Liver (tissue), 9 donors: Measurements from ENCODE around the gene PCCB. TPM values are rescaled to one million over a fixed set of nuclear protein-coding genes. Genes with fewer than 3 reads are reported as not detected.
"Not testable (repeated sequence)": the region's sequence is repeated elsewhere in the genome, so short reads cannot be mapped to it uniquely, and the experiment has no call there.

Source experiments
- DNase-seq: peaks from one replicate; pipeline ENCODE4 v3.0.0-alpha.2; 2017; ENCODE audit warnings: low spot score
- H3K27ac ChIP-seq, 2 donors: one replicate each; pipeline ENCODE4 v1.7.0; 2013; ENCODE audit warnings: inconsistent platforms in 2 of 2, low read length in 2 of 2, control low read depth in 1 of 2, low read depth in 1 of 2, mild to moderate bottlenecking in 1 of 2
- H3K27me3 ChIP-seq, 4 donors: one replicate each; pipeline versions ENCODE4 v1.6.1 to v1.7.0; 2013; ENCODE audit warnings: low read length in 3 of 4, inconsistent platforms in 1 of 4, mild to moderate bottlenecking in 1 of 4, moderate library complexity in 1 of 4; ENCODE audit not compliant: control insufficient read depth in 4 of 4, insufficient read depth in 4 of 4
- H3K36me3 ChIP-seq, 4 donors: one replicate each; pipeline versions ENCODE4 v1.6.1 to v1.7.0; 2013; ENCODE audit warnings: low read length in 3 of 4, mild to moderate bottlenecking in 3 of 4, low read depth in 1 of 4, moderate library complexity in 1 of 4; ENCODE audit not compliant: control insufficient read depth in 4 of 4, insufficient read depth in 3 of 4
- H3K4me1 ChIP-seq, 4 donors: one replicate each; pipeline versions ENCODE4 v1.6.1 to v1.7.0; 2013; ENCODE audit warnings: low read length in 3 of 4, mild to moderate bottlenecking in 3 of 4, moderate library complexity in 1 of 4; ENCODE audit not compliant: control insufficient read depth in 4 of 4, insufficient read depth in 4 of 4
- H3K4me3 ChIP-seq, 3 donors: one replicate each; pipeline versions ENCODE4 v1.6.1 to v1.7.0; 2013; ENCODE audit warnings: low read length in 3 of 3, control low read depth in 1 of 3, low read depth in 1 of 3, mild to moderate bottlenecking in 1 of 3
- H3K9ac ChIP-seq, 2 donors: one replicate each; pipeline ENCODE4 v1.7.0; 2013; ENCODE audit warnings: low read length in 2 of 2, mild to moderate bottlenecking in 2 of 2, moderate library complexity in 2 of 2, control low read depth in 1 of 2, low read depth in 1 of 2
- H3K9me3 ChIP-seq, 4 donors: one replicate each; pipeline versions ENCODE4 v1.6.1 to v1.7.0; 2013; ENCODE audit warnings: low read length in 3 of 4; ENCODE audit not compliant: control insufficient read depth in 4 of 4
- EGR1 ChIP-seq, 2 donors: IDR thresholded peaks; 2 replicates each; pipeline ENCODE4 v1.6.1; 2016 to 2018; ENCODE audit warnings: antibody characterized with exemption in 2 of 2, low read depth in 2 of 2
- GABPA ChIP-seq, 2 donors: IDR thresholded peaks in 1 of 2; conservative IDR thresholded peaks in 1 of 2; 2 replicates each; pipeline ENCODE4 v1.6.1; 2016; ENCODE audit warnings: antibody characterized with exemption in 2 of 2, mild to moderate bottlenecking in 1 of 2, moderate library complexity in 1 of 2
- HNF4G ChIP-seq: IDR thresholded peaks from 2 replicates; pipeline ENCODE4 v1.6.1; 2016; ENCODE audit warnings: antibody characterized with exemption
- JUND ChIP-seq, 2 donors: IDR thresholded peaks; 2 replicates each; pipeline ENCODE4 v1.6.1; 2016; ENCODE audit warnings: antibody characterized with exemption in 2 of 2
- RAD21 ChIP-seq, 2 donors: IDR thresholded peaks; 2 replicates each; pipeline ENCODE4 v1.6.1; 2016; ENCODE audit warnings: antibody characterized with exemption in 2 of 2, mild to moderate bottlenecking in 2 of 2
- SP1 ChIP-seq: IDR thresholded peaks from 2 replicates; pipeline ENCODE4 v1.6.1; 2018; ENCODE audit warnings: antibody characterized with exemption, mild to moderate bottlenecking
- WGBS: extraction: QIAGEN DNeasy Blood & Tissue Kit; methylation state at CpG from one replicate; pipeline ENCODE4 v1.1.7; 2013; 5-methylcytosine and 5-hydroxymethylcytosine counted together
- polyA plus RNA-seq, 2 donors: library from polyadenylated mRNA; stranded (reverse) in 1 of 2; unstranded in 1 of 2; fragments of 200-250 nt in 1 of 2; fragments of >200 nt in 1 of 2; fragmentation: Nextera tagmentation in 1 of 2; extraction: Ambion mirVana in 1 of 2; gene quantifications; one replicate each; pipeline versions ENCODE4 v1.2.1 to v1.2.3, GENCODE V29; 2013 to 2015
- total RNA-seq, 2 donors: library from RNA; depleted of rRNA; stranded (reverse); fragments of >200 nt; gene quantifications; one replicate each; pipeline ENCODE4 v1.2.3, GENCODE V29; 2014
- TF ChIP-seq, protein P1 (sequence below): IDR thresholded peaks from 2 replicates; pipeline ENCODE4 v1.6.1; 2016; ENCODE audit warnings: antibody characterized with exemption
- TF ChIP-seq, protein P2 (sequence below): fragments of 150-350 bp; IDR thresholded peaks from 2 replicates; pipeline ENCODE4 v1.5.1; 2017; ENCODE audit warnings: improper control_type of control experiment, low read depth, low read length; ENCODE audit not compliant: missing input control
- TF ChIP-seq, protein P3 (sequence below): IDR thresholded peaks from 2 replicates; pipeline ENCODE4 v1.6.1; 2016; ENCODE audit warnings: antibody characterized with exemption
- donor health status: healthy.
- donor health status: healthy.
- donor health status: healthy.
- donor health status: healthy.
- donor health status: healthy.

PCCB gene
- total and polyA plus RNA-seq, 4 donors, result 72.8 to 120 (median 95.0) TPM

DNA sequence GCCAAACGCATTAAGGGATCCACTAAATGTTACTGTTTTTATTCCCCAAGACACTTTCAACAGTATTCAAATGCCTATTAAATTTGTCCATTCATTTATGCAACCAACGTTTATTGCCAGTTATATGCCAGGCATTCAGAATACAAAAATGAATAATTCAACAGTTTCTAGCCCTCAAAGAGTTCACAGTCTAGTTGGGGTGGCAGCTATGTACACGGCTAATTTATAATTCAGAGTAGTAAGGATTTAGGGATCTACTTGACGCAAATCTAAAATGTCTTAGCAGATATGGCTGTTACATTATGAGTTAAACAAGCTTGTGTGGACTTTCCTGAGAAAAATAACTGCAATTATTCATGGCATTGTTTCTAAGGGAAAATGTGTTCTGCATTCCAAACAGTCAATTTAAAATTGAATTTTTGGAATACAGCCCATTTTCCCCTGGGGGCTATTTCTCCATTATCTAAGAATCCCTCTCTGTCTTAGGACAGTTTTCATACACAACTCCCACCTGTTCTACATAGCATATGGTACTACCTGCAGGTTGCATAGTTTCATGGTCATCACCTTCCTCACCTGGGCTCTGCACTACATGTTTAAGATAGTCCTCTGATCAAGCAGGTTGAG, 42.5 kb upstream of the PCCB start:
- Histone ChIP-seq H3K27me3 (no peaks in the 10 kb centered on the region), H3K36me3 (no peaks in the 10 kb centered on the region), H3K9ac (no peak overlapping the region), H3K27ac (no peak overlapping the region), H3K9me3 (no peaks in the 10 kb centered on the region), H3K4me3 (no peak overlapping the region), H3K4me1 (peaks cover 0 to 1% (median 0%) of the 10 kb centered on the region in 4 donors)
- TF ChIP-seq JUND (IDR thresholded peaks at IDR 0.05) (no peak), EGR1 (IDR thresholded peaks at IDR 0.05; ENCODE audit: low read depth in 2 of 2) (no peak), SP1 (no peak)
- TF ChIP-seq, protein P1, sequence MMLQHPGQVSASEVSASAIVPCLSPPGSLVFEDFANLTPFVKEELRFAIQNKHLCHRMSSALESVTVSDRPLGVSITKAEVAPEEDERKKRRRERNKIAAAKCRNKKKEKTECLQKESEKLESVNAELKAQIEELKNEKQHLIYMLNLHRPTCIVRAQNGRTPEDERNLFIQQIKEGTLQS, result no peak
- WGBS, result 87% methylated on average over 4 of the region's 4 CpGs
- no peak for DNase-seq

DNA sequence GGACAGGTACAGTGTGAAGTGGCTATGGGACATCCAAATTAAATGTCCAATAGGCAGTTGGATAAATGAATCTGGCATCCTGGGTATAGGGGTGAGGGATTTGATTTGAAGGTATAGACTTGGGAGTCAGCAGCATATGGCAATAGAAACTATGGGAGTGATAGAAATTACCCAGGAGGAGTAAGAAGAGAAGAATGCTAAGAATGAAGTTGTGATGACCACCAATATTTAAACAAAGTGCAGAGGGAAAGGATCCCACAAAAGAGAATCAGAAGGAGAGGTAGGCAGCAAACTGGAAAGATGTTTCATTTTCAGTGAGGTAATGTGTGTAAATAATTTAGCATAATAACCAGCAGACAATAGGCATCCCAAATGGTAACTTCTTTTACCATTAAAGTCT, 40.2 kb upstream of the PCCB start:
- TF ChIP-seq RAD21 (IDR thresholded peaks at IDR 0.05), result no peak
- TF ChIP-seq, protein P2, sequence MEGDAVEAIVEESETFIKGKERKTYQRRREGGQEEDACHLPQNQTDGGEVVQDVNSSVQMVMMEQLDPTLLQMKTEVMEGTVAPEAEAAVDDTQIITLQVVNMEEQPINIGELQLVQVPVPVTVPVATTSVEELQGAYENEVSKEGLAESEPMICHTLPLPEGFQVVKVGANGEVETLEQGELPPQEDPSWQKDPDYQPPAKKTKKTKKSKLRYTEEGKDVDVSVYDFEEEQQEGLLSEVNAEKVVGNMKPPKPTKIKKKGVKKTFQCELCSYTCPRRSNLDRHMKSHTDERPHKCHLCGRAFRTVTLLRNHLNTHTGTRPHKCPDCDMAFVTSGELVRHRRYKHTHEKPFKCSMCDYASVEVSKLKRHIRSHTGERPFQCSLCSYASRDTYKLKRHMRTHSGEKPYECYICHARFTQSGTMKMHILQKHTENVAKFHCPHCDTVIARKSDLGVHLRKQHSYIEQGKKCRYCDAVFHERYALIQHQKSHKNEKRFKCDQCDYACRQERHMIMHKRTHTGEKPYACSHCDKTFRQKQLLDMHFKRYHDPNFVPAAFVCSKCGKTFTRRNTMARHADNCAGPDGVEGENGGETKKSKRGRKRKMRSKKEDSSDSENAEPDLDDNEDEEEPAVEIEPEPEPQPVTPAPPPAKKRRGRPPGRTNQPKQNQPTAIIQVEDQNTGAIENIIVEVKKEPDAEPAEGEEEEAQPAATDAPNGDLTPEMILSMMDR, result no peak
- H3K9me3 ChIP-seq, result no peaks in the 10 kb centered on the region
- DNase-seq, result no peak
- no peaks in the 10 kb centered on the region for H3K36me3 ChIP-seq
- H3K9ac ChIP-seq, result no peak overlapping the region
- H3K4me1 ChIP-seq, result peaks cover 0 to 18% (median 8%) of the 10 kb centered on the region in 4 donors
- H3K27me3 ChIP-seq, result no peaks in the 10 kb centered on the region
- no peak overlapping the region for H3K27ac ChIP-seq
- H3K4me3 ChIP-seq, result no peak overlapping the region

DNA sequence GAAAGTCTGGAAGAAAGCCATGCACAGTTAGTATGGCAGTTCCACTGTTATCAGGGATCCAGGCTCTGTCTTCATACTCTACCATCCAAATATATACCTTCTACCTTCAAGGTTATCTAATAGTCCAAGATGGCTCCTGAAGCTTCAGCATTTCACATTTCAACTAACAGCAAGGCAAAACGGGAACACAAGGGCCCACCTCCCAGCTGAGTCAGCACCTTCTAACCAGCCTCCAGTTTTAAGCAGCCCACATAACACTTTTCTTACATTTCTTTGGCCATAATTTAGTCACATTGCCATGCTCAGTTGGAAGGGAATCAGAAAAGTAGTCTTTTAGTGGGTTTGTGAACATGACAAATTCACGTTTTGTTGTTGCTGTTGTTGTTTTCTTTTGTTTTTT, 38.6 kb upstream of the PCCB start:
- no peak overlapping the region for H3K9ac ChIP-seq
- no peaks in the 10 kb centered on the region for H3K36me3 ChIP-seq
- TF ChIP-seq, protein P3, sequence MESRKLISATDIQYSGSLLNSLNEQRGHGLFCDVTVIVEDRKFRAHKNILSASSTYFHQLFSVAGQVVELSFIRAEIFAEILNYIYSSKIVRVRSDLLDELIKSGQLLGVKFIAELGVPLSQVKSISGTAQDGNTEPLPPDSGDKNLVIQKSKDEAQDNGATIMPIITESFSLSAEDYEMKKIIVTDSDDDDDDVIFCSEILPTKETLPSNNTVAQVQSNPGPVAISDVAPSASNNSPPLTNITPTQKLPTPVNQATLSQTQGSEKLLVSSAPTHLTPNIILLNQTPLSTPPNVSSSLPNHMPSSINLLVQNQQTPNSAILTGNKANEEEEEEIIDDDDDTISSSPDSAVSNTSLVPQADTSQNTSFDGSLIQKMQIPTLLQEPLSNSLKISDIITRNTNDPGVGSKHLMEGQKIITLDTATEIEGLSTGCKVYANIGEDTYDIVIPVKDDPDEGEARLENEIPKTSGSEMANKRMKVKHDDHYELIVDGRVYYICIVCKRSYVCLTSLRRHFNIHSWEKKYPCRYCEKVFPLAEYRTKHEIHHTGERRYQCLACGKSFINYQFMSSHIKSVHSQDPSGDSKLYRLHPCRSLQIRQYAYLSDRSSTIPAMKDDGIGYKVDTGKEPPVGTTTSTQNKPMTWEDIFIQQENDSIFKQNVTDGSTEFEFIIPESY, result no peak
- TF ChIP-seq JUND (IDR thresholded peaks at IDR 0.05) (no peak), GABPA (IDR thresholded peaks at IDR 0.05 in 1 of 2, conservative IDR thresholded peaks at IDR 0.05 in 1 of 2) (no peak), HNF4G (no peak)
- H3K4me3 ChIP-seq, result no peak overlapping the region
- H3K4me1 ChIP-seq, result peaks cover 0 to 18% (median 8%) of the 10 kb centered on the region in 4 donors
- no peak overlapping the region for H3K27ac ChIP-seq
- H3K9me3 ChIP-seq, result no peaks in the 10 kb centered on the region
- 85% methylated on average over 2 of the region's 2 CpGs for WGBS
- no peak for DNase-seq
- H3K27me3 ChIP-seq, result no peaks in the 10 kb centered on the region

DNA sequence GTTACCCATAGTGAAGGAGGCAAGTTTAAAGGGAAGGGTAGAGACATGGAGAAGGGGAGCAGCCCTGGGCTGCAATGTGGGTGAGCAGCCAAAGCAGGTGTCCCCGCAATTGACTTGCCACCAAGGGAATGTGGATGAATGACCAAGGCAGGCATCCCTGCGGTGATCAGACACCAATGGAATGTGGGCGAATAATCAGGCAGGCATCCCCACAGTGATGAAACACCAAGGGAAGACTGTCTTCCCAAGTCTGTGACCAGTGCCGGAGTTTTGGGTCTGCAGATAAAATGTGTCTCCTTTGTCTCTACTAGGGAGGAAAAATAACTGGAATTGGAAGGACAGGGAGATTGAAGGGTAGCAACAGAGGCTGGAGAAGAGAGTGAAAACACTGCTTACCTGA, 27.4 kb upstream of the PCCB start:
- not testable (repeated sequence) for H3K9ac ChIP-seq, H3K27me3 ChIP-seq, H3K9me3 ChIP-seq, H3K27ac ChIP-seq, H3K36me3 ChIP-seq, DNase-seq, H3K4me1 ChIP-seq, H3K4me3 ChIP-seq
- WGBS, result 95% methylated on average over 4 of the region's 4 CpGs
